Effector memory CD8-positive, alpha-beta T cell (primary cell): ENCODE results near the gene COL18A1.

Experiments used
- ATAC-seq: fragments of 150-1000 bp; cut with Tn5 transposase; replicated peaks from 2 replicates; pipeline ENCODE4 v1.10.0; 2021; ENCODE audit warnings: mild to moderate bottlenecking, moderate library complexity
- DNase-seq, 3 experiments: peaks; one replicate each; pipeline ENCODE4 v3.0.0; 2021
- H3K27ac Mint-ChIP-seq, 2 donors: one replicate each; pipeline ENCODE4 v1.8.0; 2022; ENCODE audit warnings: mild to moderate bottlenecking in 2 of 2, mixed read lengths in 2 of 2, moderate library complexity in 2 of 2
- H3K27me3 Mint-ChIP-seq, 2 donors: one replicate each; pipeline ENCODE4 v1.8.0; 2022; ENCODE audit warnings: mixed read lengths in 2 of 2
- H3K36me3 Mint-ChIP-seq: one replicate; pipeline ENCODE4 v1.8.0; 2022; ENCODE audit warnings: mild to moderate bottlenecking, moderate library complexity, mixed read lengths; ENCODE audit not compliant: insufficient read depth
- H3K4me1 Mint-ChIP-seq, 2 donors: one replicate each; pipeline ENCODE4 v1.8.0; 2022; ENCODE audit warnings: low read depth in 2 of 2, mixed read lengths in 2 of 2
- H3K4me3 Mint-ChIP-seq, 2 donors: one replicate each; pipeline ENCODE4 v1.8.0; 2022; ENCODE audit warnings: mild to moderate bottlenecking in 2 of 2, mixed read lengths in 2 of 2, moderate library complexity in 2 of 2
- H3K9me3 Mint-ChIP-seq, 2 donors: one replicate each; pipeline ENCODE4 v1.8.0; 2022; ENCODE audit warnings: mixed read lengths in 2 of 2

The COL18A1 gene

DNA sequence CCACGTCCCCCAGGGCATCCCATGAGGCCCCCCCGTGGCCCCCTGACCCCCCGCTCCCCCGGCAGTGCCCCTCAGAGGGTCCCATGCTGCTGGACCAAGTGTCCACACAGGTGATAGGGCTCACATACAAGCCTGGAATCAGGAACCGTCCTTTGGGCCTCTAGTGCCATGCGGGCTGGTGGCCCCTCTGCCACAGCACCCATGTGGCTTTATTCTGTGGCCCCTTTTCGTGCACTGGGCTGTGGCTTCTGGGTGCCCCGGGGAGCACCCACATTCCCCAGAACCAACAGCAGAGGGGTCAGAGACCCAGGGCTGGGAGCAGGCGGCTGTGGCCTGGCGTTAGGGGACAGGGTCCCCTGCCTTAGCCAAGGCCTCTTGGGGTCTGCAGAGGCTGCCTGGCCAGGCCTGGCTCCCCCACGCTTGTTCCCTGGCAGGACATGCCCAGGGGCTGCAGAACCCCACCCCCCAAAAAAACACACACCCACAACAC lies 105.5 kb downstream of the COL18A1 start:
- ATAC-seq (no peak), DNase-seq (no peak)
- Mint-ChIP-seq H3K27ac (peak overlapping the region in 1 of 2 donors; percentile 32), H3K36me3 (peaks cover 6% of the 10 kb centered on the region), H3K4me3 (no peak overlapping the region), H3K4me1 (no peaks in the 10 kb centered on the region), H3K9me3 (no peaks in the 10 kb centered on the region), H3K27me3 (no peaks in the 10 kb centered on the region)

- Mint-ChIP-seq H3K4me1 (no peaks in the 10 kb centered on the region), H3K4me3 (no peak overlapping the region), H3K9me3 (no peaks in the 10 kb centered on the region), H3K27ac (peak overlapping the region in 1 of 2 donors; percentile 32), H3K36me3 (peaks cover 6% of the 10 kb centered on the region), H3K27me3 (no peaks in the 10 kb centered on the region)
- ATAC-seq (no peak), DNase-seq (no peak)
Observed at GRCh38 chr21:45511007-45511406, 106.0 kb downstream of the COL18A1 start.

- Mint-ChIP-seq H3K27me3 (no peaks in the 10 kb centered on the region), H3K9me3 (no peaks in the 10 kb centered on the region), H3K4me3 (no peak overlapping the region), H3K27ac (no peak overlapping the region), H3K4me1 (no peaks in the 10 kb centered on the region), H3K36me3 (peaks cover 6% of the 10 kb centered on the region)
- no peak for DNase-seq
- ATAC-seq = no peak
Observed at GRCh38 chr21:45511661-45512431, 106.9 kb downstream of the COL18A1 start.

DNA sequence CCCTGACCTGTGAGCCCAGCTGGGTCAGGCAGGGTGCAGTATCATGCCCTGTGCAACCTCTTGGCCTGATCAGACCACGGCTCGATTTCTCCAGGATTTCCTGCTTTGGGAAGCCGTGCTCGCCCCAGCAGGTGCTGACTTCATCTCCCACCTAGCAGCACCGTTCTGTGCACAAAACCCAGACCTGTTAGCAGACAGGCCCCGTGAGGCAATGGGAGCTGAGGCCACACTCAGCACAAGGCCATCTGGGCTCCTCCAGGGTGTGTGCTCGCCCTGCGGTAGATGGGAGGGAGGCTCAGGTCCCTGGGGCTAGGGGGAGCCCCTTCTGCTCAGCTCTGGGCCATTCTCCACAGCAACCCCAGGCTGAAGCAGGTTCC lies 107.6 kb downstream of the COL18A1 start:
- Mint-ChIP-seq H3K27me3 (no peaks in the 10 kb centered on the region), H3K27ac (no peak overlapping the region), H3K4me3 (no peak overlapping the region), H3K4me1 (no peaks in the 10 kb centered on the region), H3K9me3 (no peaks in the 10 kb centered on the region), H3K36me3 (peaks cover 6% of the 10 kb centered on the region)
- DNase-seq (no peak), ATAC-seq (no peak)

GRCh38 chr21:45513003-45513717 lies 108.2 kb downstream of the COL18A1 start:
- no peak for DNase-seq
- peaks cover 3 to 4% of the 10 kb centered on the region in 2 donors for H3K4me1 Mint-ChIP-seq
- no peak overlapping the region for H3K27ac Mint-ChIP-seq
- ATAC-seq = no peak
- H3K36me3 Mint-ChIP-seq = peaks cover 6% of the 10 kb centered on the region
- H3K9me3 Mint-ChIP-seq = peaks cover 0 to 4% of the 10 kb centered on the region in 2 donors
- no peaks in the 10 kb centered on the region for H3K27me3 Mint-ChIP-seq
- H3K4me3 Mint-ChIP-seq = no peak overlapping the region

GRCh38 chr21:45513741-45514310 lies 108.9 kb downstream of the COL18A1 start:
- H3K36me3 Mint-ChIP-seq = peaks cover 6% of the 10 kb centered on the region
- no peak overlapping the region for H3K4me3 Mint-ChIP-seq
- H3K27ac Mint-ChIP-seq = no peak overlapping the region
- peaks cover 3 to 4% of the 10 kb centered on the region in 2 donors for H3K4me1 Mint-ChIP-seq
- H3K9me3 Mint-ChIP-seq = peaks cover 2 to 11% of the 10 kb centered on the region in 2 donors
- ATAC-seq = no peak
- no peaks in the 10 kb centered on the region for H3K27me3 Mint-ChIP-seq
- DNase-seq = no peak

DNA sequence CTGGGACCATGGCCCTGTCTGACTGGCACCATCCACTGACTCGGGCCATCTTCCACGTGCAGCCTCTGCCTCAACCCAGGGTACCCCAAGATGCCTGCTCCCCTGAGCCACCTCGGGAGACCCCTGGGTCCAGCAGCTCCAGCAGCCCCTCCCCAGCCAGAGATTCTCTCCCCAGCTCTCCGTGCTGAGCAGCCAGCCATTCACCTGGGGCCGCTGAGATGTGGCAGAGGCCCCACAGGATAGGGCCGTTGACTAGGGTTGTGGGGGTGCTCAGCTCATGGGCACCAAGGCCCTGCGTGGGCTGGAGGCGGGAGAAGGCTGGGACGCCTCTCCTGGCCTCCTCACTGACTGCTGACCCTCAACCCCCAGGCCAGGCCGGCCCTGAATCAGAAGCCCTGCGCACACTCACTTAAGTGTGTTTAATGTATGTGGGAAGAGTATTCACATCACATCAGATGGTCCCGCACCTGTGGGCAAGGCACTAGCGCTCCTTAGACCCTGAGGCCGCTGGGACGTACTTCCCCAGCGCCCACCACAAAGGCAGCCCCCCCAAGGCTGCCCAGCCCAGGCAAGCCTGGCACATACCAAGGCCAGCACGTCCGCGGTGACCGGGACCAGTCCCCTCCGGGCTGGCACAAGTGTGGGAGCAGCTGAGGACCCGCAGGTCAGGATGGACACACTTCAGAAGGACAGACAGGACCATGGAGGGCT lies 109.5 kb downstream of the COL18A1 start:
- Mint-ChIP-seq H3K4me3 (no peak overlapping the region), H3K9me3 (peaks cover 2 to 17% of the 10 kb centered on the region in 2 donors), H3K27ac (no peak overlapping the region), H3K36me3 (peaks cover 6% of the 10 kb centered on the region), H3K27me3 (no peaks in the 10 kb centered on the region), H3K4me1 (peaks cover 3 to 4% of the 10 kb centered on the region in 2 donors)
- ATAC-seq (no peak), DNase-seq (no peak)

- DNase-seq (no peak), ATAC-seq (no peak)
- Mint-ChIP-seq H3K27ac (no peak overlapping the region), H3K27me3 (no peaks in the 10 kb centered on the region), H3K4me3 (no peak overlapping the region), H3K36me3 (peaks cover 6% of the 10 kb centered on the region), H3K9me3 (peaks cover 2 to 27% of the 10 kb centered on the region in 2 donors), H3K4me1 (peaks cover 3 to 4% of the 10 kb centered on the region in 2 donors)
Observed at GRCh38 chr21:45515241-45516061, 110.5 kb downstream of the COL18A1 start.

GRCh38 chr21:45516071-45516670 lies 111.2 kb downstream of the COL18A1 start:
- no peak for ATAC-seq
- DNase-seq = no peak
- Mint-ChIP-seq H3K4me3 (no peak overlapping the region), H3K27ac (no peak overlapping the region), H3K9me3 (peaks cover 2 to 27% of the 10 kb centered on the region in 2 donors), H3K27me3 (no peaks in the 10 kb centered on the region), H3K36me3 (peaks cover 6% of the 10 kb centered on the region), H3K4me1 (peaks cover 3 to 4% of the 10 kb centered on the region in 2 donors)

GRCh38 chr21:45516671-45517151 lies 111.7 kb downstream of the COL18A1 start:
- H3K27ac Mint-ChIP-seq = no peak overlapping the region
- ATAC-seq (no peak), DNase-seq (no peak)
- no peak overlapping the region for H3K4me3 Mint-ChIP-seq
- peaks cover 2 to 27% of the 10 kb centered on the region in 2 donors for H3K9me3 Mint-ChIP-seq
- H3K36me3 Mint-ChIP-seq = peaks cover 6% of the 10 kb centered on the region
- peaks cover 3 to 4% of the 10 kb centered on the region in 2 donors for H3K4me1 Mint-ChIP-seq
- no peaks in the 10 kb centered on the region for H3K27me3 Mint-ChIP-seq

DNA sequence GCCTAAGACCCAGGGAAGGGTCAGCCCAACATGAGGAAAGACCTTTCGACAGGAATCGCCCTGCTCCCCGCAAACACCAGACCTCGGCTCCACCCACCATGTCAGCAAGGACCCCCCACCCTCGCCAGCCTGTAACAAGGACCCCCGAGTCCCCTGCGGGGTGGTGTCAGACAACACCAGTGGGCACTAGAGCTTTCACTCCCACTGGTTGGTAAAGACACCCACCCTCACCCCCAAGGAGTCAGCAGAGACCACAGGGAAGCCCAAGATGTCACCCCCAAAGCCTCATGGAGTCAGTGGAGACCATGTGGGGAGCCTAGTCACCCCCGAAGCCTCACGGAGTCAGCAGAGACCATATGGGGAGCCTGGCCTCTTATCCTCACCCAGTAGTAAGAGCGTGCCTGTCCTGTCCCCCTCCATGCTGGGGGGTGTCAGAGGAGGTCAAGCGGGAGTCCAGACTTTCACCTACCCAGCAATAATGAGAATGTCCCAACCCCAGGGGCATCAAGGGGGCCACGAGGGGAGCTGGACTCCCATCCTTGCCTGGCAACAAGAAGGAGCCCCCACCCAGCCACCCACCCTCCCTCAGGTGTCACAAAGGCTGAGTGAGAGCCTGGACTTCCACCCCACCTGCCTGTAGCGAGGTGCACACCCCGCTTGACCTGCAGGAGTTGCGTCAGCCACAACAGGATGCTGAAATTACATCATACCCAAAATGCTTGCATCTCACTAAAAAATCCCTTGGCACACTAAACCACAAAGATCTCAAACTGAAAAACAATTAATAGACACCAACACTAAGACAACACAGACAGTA lies 112.5 kb downstream of the COL18A1 start:
- Mint-ChIP-seq H3K36me3 (peaks cover 6% of the 10 kb centered on the region), H3K27ac (peak overlapping the region; percentile 13 to 26), H3K4me3 (no peak overlapping the region), H3K4me1 (peaks cover 3 to 4% of the 10 kb centered on the region in 2 donors), H3K27me3 (no peaks in the 10 kb centered on the region), H3K9me3 (peaks cover 2 to 27% of the 10 kb centered on the region in 2 donors)
- DNase-seq (no peak), ATAC-seq (peak; percentile 26)
